ENCODE measurements around the gene MRNIP.

MRNIP gene, protein sequence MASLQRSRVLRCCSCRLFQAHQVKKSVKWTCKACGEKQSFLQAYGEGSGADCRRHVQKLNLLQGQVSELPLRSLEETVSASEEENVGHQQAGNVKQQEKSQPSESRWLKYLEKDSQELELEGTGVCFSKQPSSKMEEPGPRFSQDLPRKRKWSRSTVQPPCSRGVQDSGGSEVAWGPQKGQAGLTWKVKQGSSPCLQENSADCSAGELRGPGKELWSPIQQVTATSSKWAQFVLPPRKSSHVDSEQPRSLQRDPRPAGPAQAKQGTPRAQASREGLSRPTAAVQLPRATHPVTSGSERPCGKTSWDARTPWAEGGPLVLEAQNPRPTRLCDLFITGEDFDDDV

DNA sequence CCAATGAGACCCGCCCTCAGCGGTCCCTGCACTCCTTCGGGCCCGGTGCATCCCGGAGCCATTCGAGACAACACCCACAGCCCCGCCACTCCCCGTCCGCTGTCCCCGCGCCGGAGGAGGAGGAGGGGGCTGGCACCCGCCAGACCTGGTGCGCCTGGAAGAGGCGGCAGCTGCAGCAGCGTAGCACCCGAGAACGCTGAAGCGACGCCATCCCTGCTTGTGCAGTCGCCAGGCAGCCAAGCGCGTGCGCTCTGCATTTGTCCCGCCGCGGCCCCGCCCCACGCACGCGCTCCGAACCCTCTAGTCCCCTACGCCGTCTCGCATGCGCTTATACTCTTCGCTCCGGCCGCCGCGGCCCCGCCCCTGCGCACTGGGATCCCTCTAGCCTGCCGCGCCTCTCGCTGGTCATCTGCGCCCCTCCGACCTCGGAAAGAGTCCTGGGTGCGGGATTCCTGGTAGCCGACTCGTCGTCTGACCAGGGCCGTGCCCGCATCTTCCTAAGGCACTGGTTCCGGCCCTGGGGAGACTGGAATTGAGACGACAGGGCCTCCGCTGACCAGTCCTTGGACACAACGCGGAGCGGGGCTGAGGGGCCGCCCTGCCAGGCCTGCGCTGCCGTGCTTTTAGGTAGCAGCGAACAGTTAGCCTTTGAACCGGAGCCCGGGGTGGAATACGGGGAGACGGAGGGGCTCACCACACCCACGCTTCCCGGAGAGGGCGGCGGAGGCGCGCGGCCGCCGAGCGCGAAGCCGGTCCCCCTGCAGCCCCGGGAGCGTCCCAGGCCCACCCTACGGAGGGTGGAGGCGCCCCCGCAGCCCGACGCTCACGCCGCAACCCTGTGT lies at the start of gene MRNIP:
Gene MRNIP, minus strand, starts transcription at position 232 of the 842 bp plus-strand sequence. Its CDS starts 21 bp downstream, at position 211.
- DNase-seq (ENCODE audit: low spot score): peak; percentile 90

DNA sequence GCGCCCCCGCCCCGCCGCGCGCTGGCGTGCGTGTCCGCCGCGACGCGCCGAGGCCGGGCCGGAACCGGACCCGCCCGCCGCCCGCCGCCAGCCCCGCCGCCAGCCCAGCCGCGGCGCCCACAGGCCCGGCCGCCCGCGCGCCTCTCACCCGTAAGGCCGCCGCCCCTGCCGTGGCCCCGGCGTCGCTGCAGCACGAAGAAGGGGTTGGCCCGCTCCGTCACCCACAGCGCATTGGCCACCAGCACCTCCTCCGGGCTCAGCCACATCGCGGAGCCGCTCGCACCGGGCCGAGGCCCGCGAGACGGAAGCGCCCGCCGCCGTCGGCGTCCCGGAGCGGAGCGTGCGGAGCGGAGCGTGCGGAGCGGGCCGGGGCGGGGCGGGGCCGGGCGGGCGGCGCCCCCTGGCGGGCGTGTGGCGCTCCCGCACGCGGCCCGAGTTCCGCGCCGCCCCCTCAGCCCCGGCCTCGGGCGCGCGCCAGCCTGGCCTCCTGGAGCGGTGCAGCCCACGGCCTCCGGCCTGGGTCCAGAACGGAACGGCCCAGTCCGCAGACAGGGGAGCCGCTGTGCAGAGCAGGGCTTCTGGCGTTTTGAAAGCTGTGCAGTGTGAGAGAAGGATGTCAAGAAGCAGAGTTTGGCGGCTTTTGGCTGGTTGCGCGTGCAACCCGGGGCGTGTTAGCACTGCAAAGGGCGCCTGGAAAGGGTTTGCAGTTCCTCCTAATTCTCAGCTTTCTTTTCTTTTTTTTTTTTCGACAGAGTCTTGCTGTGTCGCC lies 49.1 kb upstream of the MRNIP start, which contains the start of gene TBC1D9B:
Gene TBC1D9B, minus strand, starts transcription at position 342 of the 769 bp plus-strand sequence. Its CDS starts 76 bp downstream, at position 266.
- peak; percentile 10 for DNase-seq (ENCODE audit: low spot score)

DNA sequence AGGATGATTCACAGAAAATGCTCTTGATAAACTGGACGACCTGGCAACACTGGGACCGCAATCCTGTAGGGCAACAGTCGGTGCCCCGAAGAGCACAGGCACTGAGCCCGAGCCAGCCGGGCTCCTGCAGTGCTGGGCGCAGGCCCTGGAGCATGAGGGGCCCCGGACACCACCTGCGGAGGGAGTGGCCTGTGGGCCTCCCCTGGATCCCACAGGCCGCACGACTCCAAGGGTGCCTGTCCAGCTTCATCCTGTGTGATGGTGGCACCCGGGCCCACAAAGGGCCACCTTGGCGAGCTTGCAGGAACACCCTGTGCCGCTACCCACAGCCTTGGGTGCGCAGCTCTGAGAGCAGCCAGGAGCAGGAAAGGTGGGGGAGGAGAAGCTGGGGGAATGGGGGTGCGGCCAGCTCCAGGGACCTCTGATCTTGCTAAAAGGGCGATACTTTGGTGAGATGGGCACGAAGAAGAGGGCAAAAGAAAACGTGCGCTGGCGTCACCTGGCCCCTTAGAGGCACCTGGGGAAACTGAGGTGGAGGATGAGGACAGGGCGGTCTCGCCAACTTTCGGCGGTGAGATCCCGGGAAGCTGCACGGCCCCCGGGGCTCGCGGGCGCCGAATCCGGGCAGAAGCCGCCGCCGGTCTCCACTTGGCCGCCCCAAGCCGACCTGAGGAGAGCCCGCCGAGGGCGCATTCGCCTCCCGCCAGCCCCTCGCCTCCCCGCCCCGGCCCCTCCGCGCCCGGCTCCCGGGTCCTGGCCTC lies 48.4 kb upstream of the MRNIP start:
- DNase-seq (ENCODE audit: low spot score): no peak

DNA sequence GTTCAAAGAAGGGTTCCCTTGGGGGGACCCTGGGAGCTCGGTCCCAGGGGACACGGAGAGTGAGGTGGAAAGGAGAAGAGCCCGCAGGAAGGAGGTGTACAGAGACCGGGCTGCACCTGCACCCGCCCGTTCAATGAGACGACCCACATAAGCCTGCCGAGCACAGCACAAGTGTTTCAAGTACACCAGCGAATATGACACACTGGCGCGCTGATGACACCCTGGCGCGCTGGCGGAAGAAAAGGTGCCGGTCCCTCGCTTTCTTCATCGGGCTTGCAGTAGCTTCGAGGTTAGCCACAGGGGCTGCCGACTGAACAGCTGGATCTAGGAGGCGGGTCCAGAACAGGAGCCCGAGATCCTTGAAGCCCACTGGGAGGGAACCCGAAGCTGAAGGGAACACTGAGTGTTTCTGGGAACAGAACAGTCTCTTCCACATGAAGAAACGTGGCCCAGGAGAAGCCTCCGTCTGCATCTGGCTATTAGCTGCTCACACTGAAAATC lies 47.7 kb upstream of the MRNIP start:
- no peak for DNase-seq (ENCODE audit: low spot score)

DNA sequence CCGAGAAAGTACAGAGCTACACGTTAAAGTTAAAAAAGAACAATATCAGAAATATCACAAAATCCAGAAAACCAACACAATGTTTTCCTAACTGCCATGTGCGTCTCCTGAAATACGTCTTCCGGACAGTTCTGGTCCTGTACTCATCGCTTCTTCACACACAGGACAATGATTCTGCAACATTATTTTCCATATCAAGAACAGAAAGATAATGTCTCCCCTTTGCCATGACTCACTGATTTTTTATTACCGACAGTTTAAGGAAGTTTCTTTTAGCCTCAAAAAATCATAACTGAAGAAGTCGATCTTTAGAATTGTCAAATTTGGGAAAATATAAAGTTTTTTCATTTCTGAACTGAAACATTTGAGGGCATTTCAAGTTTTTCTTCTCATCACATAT lies 46.5 kb upstream of the MRNIP start:
- DNase-seq (ENCODE audit: low spot score): no peak

DNA sequence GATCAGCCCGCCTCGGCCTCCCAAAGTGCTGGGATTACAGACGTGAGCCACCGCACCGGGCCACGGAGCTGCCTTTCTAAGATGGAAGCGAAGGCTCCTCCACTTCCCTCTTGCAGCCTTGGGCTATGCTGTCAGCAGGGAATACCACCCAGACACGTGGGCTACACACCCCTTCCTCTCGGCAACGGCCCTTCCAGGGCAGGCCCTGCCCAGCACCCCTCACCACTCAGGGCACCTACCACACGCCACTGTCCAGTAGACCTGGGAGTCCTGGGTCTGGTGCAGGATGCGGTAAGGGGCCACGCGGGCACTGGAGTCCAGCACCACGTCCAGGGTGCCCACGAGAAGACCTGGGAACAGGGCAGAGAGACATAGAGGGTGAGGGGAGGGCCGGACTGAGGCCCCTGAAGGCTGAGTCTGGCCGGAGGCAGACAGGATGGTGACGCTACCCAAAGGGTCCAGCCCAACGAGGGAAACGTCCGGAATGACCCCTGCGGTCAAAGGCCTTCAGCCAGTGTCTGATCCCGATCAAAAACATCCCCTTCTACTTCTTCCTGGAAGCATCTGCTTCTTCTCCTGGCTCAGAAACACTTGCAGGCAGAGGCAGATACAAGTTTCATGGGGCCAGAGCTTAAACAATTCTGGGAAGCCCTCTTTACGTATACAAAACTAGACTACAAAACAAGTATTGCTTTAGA lies 46.0 kb upstream of the MRNIP start:
- DNase-seq (ENCODE audit: low spot score): no peak

DNA sequence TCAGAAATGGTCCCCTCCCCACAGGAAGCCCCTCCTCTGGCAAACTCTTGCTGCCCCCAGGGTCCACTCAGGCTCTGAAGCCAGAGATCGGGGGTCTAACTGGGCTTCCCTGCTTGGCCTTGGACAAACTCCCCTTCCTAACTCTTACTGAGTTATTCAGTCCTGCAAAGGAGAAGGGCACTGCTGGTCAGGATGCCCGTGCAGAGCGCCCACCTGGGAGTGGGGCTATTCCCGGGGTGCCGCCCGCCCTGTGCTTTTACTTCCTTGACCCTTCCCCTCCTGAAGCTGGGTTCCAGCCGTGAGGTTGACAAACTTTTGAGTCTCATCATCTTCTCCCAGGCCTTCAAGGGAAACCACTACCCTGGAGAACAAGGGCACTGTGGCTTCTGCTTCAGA lies 44.1 kb upstream of the MRNIP start:
- no peak for DNase-seq (ENCODE audit: low spot score)

DNA sequence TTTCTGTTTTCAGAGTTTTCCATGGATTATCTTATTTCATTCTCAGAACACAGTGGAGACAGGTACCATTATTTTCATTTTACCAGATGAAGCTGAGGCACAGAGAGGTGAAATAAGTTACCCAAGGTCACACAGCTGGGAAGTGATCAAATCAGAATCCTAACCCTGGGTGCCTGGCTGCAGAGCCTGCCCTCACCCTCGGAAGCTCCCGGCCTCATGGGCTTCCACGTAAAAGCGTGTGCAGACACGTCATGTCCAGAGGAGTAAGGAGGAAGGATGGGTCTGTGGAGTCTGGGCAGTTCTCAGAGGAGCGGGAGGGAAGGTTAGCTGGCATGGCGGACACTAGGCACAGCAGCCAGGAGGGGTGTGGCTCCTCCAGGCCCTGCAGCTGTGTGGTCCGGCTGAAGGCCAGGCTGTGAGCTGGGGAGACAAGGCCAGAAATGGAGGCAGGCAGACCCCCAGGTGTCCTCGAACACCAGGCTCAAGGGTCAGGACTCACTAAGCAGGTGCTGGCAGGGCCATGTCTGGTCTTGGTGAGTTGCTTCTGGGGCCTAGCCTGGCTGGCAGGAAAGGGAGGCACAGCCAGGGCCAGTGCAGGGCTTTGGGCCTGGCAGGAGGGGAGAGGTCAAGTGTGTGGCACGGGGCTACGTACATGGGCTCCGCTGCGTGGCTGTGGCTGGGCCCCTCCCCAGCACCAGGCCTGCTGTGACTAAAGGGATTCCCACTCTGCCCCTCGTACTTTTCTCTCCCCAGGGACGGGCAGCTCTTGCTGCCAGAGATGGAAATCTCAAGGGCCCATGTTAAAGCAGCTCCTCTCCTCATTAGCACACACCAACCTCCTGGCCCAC lies 43.5 kb upstream of the MRNIP start:
- DNase-seq (ENCODE audit: low spot score): no peak

DNA sequence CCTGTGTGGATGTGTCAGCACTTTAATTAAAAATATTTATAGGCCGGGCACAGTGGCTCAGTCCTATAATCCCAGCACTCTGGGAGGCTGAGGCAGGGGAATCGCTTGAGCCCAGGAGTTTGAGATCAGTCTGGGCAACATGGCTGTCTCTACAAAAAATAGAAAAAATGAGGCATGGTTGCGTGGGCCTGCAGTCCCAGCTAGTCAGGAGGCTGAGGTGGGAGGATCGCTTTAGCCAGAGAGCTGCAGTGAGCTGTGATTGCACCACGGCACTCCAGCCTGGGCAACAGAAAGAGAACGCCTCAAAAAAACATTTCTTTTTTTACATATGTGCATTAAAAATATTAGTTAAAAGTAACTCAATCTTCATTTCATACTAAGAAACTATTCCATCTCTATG lies 42.8 kb upstream of the MRNIP start:
- DNase-seq (ENCODE audit: low spot score): no peak

DNA sequence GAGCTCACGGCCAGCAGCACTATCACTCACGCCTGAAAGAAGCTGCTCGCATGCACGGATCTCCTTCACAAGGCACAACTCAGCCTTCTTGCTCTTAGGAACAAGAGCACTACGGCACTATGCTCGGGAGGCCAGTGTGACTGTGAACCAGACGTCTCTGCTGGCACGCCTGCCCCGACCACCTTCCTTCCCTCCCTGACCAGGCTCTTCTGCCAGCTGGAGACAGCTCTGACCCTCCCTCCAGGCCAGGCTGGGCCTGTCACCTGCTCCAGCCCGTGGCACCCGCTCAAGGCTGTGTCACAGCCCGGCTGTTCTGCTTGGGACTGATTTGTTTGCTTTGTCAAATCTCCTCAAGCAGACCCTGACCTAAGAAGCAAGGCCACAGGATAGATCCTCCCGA lies 42.1 kb upstream of the MRNIP start:
- DNase-seq (ENCODE audit: low spot score): no peak

DNA sequence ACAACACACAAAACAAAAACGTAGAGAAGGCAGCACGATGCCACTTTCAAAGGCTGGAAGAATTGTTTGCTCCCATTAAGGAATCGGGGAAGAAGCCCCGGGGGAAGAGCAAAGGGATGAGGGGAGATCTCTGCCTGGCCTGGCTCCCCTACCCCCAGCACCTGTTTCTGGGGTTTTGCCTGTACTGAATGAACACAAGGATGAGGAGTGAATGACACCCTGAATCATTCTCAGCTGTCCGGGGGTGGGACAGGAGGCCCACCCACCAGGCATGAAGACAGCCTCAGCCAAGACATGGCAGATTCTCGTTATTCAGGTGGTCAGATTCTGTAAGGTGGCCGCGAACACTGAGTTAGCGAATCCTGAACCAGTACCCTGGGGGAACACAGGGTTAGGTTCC lies 41.6 kb upstream of the MRNIP start:
- no peak for DNase-seq (ENCODE audit: low spot score)

DNA sequence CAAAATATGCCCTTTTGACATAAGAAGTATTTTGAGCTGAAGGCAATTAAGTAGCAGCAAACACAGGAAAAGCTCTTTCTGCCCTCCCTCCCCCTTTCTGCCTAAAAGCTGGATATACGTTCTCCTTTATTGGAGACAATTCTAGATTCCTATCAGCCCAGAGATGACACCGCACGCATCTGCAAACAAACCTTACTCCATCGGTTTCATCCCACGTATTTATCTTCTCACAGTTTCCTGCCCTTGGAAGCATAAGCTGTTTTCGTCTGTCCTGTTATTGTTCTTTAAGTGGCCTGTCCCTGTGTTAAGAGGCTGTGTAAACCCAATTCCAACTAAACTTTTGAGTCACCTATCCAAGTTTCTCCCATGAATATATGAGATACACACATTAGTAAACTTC lies 37.2 kb upstream of the MRNIP start:
- no peak for DNase-seq (ENCODE audit: low spot score)

DNA sequence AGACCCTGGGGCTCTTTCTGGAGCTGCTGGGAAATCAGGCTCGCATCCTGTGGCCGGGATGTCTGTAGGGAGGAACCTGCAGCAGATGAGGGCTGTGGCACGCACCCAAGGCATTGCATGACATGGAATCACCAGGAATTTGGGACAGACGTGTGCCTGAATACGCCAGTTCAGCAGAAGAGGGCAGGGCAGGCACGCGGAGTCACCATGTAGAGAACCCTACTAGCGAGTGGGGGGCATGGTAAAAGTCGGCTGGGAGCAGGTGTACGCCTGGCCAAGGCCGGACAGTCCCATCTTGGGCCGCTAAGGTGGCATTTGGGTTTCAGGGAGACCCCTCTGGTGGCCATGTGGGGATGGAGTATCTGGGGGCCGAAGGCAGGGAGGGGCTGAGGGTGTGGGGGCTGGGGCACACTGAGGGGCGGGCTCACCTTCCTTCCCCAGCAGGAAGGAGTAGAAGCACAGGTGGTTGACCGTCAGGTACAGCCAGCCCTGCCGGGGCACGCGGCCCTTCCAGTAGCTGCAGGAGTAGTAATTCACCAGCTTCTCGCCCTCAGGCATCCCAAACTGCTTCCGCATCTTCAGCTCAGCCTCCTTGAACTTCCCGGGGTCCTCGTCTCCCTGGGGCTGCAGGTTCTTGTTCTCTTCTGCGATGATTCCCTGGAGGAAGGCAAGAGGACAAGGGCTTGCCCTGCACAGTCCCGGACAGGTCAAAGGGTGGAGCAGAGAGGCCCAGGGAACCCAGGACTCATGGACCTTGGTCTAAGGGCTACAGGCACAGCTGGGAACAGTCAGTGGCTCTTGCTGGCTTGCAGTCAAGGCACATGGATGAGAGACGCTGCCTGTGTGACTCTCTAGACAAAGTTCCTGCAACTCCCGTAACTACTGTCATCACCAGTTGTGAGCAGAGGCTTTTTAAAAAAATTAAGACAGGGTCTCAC lies 35.6 kb upstream of the MRNIP start:
- no peak for DNase-seq (ENCODE audit: low spot score)

DNA sequence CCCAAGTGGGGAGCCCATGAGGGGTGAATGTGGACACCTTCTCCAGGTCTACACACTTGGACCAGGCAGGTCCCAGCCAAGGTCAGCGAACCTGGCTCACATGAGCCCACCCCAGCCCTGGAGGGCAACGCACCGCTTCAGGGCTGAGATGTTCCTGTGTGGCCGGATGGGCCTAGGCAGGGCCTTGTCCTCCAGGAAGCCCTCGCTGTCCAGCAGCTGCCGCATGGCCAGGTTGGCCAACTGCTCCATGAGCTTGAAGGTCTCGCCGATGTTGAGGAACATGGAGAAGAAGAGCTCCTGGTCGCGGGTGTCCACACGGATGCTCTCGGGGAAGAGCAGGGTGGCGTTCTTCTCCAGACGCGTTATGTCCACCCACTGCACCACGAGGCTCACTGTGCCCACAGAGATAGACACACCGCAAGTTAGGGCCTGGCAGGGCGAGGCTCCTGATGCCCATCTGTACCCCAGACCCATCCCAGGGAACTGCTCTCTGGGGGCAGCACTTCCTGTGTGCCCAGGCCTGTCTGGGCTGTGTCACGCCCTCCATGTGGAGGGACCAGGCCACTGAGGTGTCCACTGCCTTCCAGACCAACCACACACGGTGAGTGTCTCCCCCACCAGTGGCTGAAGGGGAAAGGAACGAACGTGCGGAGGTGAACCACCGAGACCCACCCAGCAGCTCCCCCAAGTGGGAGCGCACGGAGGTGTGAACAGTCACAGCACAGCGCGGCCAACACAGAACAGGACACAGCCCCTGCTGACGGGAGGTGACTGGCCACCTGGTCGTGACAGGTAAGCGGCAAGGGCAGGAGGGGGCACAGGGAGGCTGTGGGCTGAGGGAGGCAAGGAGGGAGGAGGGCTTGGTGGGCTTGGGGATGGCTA lies 34.7 kb upstream of the MRNIP start:
- DNase-seq (ENCODE audit: low spot score): no peak

DNA sequence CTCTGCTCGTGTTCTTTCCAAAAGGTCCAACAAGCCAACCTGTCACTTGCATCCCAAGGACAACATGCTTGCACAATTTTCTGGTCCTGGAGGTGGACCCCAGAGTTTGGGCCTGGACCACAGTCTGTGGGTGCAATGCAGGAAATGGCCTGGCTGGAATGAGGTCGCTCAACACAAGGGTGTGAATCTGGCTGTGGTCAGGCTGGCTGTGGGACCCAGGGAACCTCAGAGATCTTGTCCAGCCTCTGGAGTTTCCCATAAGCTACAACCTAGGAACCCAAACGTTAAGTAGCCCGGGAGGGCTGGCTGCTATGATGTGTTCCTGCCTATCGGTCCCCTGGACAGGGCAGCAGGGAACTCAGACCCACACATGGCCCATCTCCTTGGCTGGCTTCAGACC lies 33.6 kb upstream of the MRNIP start:
- DNase-seq (ENCODE audit: low spot score): no peak

DNA sequence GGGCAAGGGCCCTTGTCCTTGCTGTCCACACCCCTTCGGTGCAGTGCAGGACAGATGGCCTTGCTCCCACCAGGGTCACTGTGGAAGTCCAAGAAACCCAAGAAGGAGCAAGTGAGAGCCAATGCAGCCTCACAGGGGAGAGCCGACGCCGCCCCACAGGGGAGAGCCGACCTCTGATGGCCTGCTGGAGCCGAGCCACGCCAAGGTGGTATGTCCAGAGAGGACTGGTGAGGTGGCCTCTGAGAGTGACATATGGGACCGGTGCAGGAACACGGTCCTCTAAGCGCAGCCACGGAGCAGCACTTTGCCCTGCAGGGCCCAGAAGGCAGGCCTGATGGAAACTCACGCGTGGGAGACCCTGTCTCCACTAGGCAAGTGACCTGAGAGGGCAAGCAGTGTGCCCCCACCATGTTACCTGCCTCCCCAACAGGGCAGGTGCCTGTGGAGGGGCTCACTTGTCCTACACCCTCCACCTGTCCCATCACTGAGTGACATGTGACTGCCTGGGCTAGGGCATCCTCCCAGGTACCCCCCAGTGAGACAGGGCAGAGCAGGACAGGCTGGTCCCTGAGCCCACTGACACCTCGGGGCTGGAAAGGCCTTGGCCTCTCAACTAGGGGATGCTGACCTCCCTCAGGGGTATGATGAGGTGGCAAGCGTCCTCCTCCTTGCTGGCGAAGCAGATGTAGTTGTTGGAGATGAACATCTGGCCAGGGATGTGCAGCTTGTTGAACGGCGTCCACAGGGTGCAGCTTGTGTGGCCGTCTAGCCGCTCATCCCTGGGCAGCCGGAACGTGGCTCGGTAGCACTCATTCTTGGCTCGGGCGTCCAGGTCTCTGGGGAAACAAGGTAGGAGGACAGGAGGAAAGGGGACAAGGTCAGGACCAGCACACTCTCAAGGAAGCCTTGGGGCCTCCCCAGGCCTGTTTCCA lies 32.4 kb upstream of the MRNIP start:
- no peak for DNase-seq (ENCODE audit: low spot score)

DNA sequence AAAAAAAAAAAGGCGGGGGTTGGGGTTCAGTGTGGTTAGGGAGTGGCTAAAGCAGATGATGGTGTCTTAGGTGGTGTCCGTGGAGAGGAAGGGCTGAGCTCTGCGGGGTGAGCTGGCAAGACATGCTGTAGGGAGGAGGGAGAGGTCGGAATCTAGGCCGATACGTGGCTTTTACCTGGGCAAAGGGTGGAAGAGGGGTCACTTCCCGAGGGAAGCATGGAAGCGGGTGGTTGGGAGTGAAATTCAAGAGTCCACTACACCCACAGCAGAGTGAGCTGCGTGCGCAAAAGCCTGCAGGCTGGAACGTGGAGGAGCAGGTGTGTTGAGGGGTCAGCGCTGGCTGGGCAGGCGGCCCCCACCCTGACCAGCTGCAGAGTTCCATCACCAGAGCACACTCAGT lies 31.3 kb upstream of the MRNIP start:
- no peak for DNase-seq (ENCODE audit: low spot score)
